ENCODE data around the gene CAB39.

DNA sequence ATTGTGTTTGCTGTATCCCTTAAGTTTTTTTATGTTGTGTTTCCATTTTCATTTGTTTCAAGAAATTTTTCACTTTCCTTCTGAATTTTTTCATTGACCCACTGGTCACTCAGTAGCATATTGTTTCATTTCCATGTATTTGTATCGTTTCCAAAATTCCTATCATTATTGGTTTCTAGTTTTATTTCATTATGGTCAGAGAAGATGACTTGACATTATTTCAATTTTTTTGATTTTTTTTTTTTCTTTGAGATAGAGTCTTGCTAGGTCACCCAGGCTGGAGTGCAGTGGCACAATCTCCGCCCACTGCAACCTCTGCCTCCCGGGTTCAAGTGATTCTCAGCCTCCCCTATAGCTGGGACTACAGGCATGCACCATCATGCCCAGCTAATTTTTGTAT is 11.3 kb upstream of the CAB39 start:
- TF ChIP-seq, protein P1, sequence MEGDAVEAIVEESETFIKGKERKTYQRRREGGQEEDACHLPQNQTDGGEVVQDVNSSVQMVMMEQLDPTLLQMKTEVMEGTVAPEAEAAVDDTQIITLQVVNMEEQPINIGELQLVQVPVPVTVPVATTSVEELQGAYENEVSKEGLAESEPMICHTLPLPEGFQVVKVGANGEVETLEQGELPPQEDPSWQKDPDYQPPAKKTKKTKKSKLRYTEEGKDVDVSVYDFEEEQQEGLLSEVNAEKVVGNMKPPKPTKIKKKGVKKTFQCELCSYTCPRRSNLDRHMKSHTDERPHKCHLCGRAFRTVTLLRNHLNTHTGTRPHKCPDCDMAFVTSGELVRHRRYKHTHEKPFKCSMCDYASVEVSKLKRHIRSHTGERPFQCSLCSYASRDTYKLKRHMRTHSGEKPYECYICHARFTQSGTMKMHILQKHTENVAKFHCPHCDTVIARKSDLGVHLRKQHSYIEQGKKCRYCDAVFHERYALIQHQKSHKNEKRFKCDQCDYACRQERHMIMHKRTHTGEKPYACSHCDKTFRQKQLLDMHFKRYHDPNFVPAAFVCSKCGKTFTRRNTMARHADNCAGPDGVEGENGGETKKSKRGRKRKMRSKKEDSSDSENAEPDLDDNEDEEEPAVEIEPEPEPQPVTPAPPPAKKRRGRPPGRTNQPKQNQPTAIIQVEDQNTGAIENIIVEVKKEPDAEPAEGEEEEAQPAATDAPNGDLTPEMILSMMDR (IDR thresholded peaks at IDR 0.05) = no peak
- no peak for TF ChIP-seq POLR2A (IDR thresholded peaks at IDR 0.05)
